Adrenal gland (tissue), 5 donors: ENCODE data around the gene RNF8.

ENCODE experiments used
- POLR2A ChIP-seq, 2 donors: fragments of 450-650 bp; IDR thresholded peaks; one replicate each; pipeline ENCODE4 v1.6.1; 2017; ENCODE audit warnings: antibody characterized with exemption in 2 of 2, mild to moderate bottlenecking in 2 of 2, moderate library complexity in 1 of 2
- TF ChIP-seq, protein P1 (sequence below), 6 experiments: fragments of 450-650 bp in 4 of 6; fragments of 200-600 bp in 2 of 6; sonication (generic) in 1 of 6; IDR thresholded peaks; 1 replicate in 5 of 6; 2 replicates in 1 of 6; pipeline versions ENCODE4 v1.5.1 to v1.8.0; 2016 to 2021; ENCODE audit warnings: antibody characterized with exemption in 6 of 6, mild to moderate bottlenecking in 2 of 6, moderate library complexity in 1 of 6
- donor health status: DM: no; HTN: no; CAD: no.

DNA sequence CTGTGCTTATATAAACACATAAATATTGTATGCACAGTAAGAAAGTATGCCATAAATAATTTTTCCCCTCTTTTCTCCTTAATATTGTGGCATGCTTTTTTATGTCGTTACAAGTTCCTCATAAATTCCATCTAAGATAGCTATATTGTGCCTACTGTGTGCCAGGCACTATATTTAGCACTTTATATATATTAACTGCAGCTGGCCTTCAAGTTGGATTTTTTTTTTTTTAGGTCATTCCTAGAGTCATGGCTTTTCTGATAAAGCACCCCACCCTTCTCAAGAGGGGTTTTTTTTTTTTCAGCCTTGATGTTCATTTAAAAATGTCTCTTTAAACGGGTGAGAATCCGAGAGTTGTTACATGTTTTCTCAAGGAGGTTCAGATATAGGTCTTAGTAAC, 42.8 kb upstream of the RNF8 start:
- TF ChIP-seq, protein P1, sequence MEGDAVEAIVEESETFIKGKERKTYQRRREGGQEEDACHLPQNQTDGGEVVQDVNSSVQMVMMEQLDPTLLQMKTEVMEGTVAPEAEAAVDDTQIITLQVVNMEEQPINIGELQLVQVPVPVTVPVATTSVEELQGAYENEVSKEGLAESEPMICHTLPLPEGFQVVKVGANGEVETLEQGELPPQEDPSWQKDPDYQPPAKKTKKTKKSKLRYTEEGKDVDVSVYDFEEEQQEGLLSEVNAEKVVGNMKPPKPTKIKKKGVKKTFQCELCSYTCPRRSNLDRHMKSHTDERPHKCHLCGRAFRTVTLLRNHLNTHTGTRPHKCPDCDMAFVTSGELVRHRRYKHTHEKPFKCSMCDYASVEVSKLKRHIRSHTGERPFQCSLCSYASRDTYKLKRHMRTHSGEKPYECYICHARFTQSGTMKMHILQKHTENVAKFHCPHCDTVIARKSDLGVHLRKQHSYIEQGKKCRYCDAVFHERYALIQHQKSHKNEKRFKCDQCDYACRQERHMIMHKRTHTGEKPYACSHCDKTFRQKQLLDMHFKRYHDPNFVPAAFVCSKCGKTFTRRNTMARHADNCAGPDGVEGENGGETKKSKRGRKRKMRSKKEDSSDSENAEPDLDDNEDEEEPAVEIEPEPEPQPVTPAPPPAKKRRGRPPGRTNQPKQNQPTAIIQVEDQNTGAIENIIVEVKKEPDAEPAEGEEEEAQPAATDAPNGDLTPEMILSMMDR (IDR thresholded peaks at IDR 0.05), result no peak
- TF ChIP-seq POLR2A (IDR thresholded peaks at IDR 0.05), result no peak
